Esophagus squamous epithelium (tissue), 5 donors: Measurements from ENCODE around the gene HIBADH. TPM values are rescaled to one million over a fixed set of nuclear protein-coding genes. Genes with fewer than 3 reads are reported as not detected.
"Not testable (repeated sequence)": the region's sequence is repeated elsewhere in the genome, so short reads cannot be mapped to it uniquely, and the experiment has no call there.

Experiments used
- DNase-seq: peaks from one replicate; lab custom pipeline; 2025; lab: John Stamatoyannopoulos, UW
- H3K27ac ChIP-seq, 4 donors: fragments of 200-600 bp; sonication (generic); one replicate each; pipeline ENCODE4 v1.5.1; 2016 to 2019; ENCODE audit warnings: mild to moderate bottlenecking in 1 of 4
- H3K27me3 ChIP-seq, 4 donors: fragments of 200-600 bp; sonication (generic); 1 replicate in 3 of 4; 2 replicates in 1 of 4; pipeline versions ENCODE4 v1.5.1 to v1.6.0; 2017 to 2021; ENCODE audit warnings: antibody characterized with exemption in 1 of 4
- H3K36me3 ChIP-seq, 3 donors: fragments of 200-600 bp; sonication (generic); one replicate each; pipeline ENCODE4 v1.5.1; 2016 to 2019
- H3K4me1 ChIP-seq, 3 donors: fragments of 200-600 bp; sonication (generic); one replicate each; pipeline ENCODE4 v1.5.1; 2017 to 2019
- H3K4me3 ChIP-seq, 4 donors: fragments of 200-600 bp; sonication (generic); 1 replicate in 3 of 4; 2 replicates in 1 of 4; pipeline ENCODE4 v1.5.1; 2016 to 2019; ENCODE audit warnings: mild to moderate bottlenecking in 2 of 4, moderate library complexity in 1 of 4
- H3K9me3 ChIP-seq, 3 donors: fragments of 200-600 bp; sonication (generic); one replicate each; pipeline ENCODE4 v1.5.1; 2016 to 2019
- POLR2A ChIP-seq, 4 donors: fragments of 450-650 bp; IDR thresholded peaks; one replicate each; pipeline ENCODE4 v1.6.1; 2017; ENCODE audit warnings: antibody characterized with exemption in 4 of 4, mild to moderate bottlenecking in 4 of 4, moderate library complexity in 3 of 4
- WGBS, 2 donors: methylation state at CpG; one replicate each; pipeline ENCODE4 v1.1.5; 2018; 5-methylcytosine and 5-hydroxymethylcytosine counted together
- intact Hi-C: fragments of 100-400 bp; cut with DNase I; formaldehyde crosslinking; loops from one replicate; pipeline ENCODE4 v1.15.0; 2022
- total RNA-seq, 4 donors: library from RNA; depleted of rRNA; stranded (reverse); fragments of >200 nt; gene quantifications; one replicate each; pipeline ENCODE4 v1.1.0, GENCODE V29; 2016
- TF ChIP-seq, protein P1 (sequence below), 6 experiments: fragments of 450-650 bp in 4 of 6; fragments of 200-600 bp in 2 of 6; sonication (generic) in 2 of 6; IDR thresholded peaks; one replicate each; pipeline ENCODE4 v1.5.1; 2016 to 2019; ENCODE audit warnings: antibody characterized with exemption in 6 of 6, mild to moderate bottlenecking in 4 of 6, moderate library complexity in 4 of 6
- donor health status: DM: yes; HTN: yes; CAD: no.

The HIBADH gene
- total RNA-seq, 4 donors from 2014 or later = 8.0 to 22.1 (median 14.8) TPM

DNA sequence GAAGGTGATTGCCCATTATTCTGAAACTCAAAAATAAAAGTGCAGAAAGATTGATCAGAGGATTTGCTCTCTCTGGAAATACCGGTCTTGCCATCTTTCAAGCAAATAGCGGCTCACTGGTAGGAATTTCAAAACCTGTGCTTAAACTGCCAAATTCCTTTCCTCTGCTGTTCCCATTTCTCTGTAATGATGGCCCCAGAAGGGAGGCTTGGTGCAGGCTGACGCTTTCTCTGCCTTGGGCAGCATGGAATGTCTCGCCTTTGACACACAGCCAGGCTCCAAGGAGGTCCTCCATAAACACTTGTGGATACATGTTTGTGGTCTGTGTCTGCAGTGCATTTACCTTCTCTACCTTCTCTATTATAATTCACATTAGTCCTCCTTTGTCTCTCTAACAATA is 146.8 kb downstream of the HIBADH start:
- intact Hi-C loops = no loop called here
- Histone ChIP-seq H3K4me3 (no peak overlapping the region), H3K36me3 (no peaks in the 10 kb centered on the region), H3K27me3 (no peaks in the 10 kb centered on the region), H3K27ac (no peak overlapping the region), H3K4me1 (peaks cover 0 to 23% (median 0%) of the 10 kb centered on the region in 3 donors), H3K9me3 (no peaks in the 10 kb centered on the region)
- no peak for DNase-seq
- TF ChIP-seq, protein P1, sequence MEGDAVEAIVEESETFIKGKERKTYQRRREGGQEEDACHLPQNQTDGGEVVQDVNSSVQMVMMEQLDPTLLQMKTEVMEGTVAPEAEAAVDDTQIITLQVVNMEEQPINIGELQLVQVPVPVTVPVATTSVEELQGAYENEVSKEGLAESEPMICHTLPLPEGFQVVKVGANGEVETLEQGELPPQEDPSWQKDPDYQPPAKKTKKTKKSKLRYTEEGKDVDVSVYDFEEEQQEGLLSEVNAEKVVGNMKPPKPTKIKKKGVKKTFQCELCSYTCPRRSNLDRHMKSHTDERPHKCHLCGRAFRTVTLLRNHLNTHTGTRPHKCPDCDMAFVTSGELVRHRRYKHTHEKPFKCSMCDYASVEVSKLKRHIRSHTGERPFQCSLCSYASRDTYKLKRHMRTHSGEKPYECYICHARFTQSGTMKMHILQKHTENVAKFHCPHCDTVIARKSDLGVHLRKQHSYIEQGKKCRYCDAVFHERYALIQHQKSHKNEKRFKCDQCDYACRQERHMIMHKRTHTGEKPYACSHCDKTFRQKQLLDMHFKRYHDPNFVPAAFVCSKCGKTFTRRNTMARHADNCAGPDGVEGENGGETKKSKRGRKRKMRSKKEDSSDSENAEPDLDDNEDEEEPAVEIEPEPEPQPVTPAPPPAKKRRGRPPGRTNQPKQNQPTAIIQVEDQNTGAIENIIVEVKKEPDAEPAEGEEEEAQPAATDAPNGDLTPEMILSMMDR (IDR thresholded peaks at IDR 0.05) = no peak
- no peak for TF ChIP-seq POLR2A (IDR thresholded peaks at IDR 0.05)
- 31 to 52% methylated on average over 4 of the region's 4 CpGs for WGBS, 2 donors

DNA sequence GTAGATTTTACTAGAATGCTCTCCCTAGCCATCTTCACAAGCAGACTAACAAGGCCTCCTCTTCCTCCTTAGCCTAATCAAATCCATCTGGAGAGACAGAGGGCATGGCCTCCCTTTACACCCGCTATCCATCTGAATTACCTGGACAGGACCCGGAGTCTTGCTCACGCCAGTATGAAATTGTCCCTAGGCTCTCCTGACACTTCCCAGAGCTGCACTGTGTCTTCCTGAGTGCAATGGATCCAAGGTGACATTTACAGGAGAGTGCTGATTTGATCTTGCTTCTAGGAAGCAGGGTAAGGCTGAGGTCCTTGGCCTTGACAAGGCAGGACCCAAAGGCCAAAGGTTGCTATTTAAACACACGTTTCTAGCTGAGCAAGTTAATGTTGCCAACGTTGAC is 147.8 kb downstream of the HIBADH start:
- Histone ChIP-seq H3K4me1 (peaks cover 0 to 17% (median 0%) of the 10 kb centered on the region in 3 donors), H3K9me3 (no peaks in the 10 kb centered on the region), H3K27ac (no peak overlapping the region), H3K4me3 (no peak overlapping the region), H3K36me3 (no peaks in the 10 kb centered on the region), H3K27me3 (no peaks in the 10 kb centered on the region)
- DNase-seq = no peak
- WGBS, 2 donors = 66 to 76% methylated on average over 5 of the region's 5 CpGs
- TF ChIP-seq POLR2A (IDR thresholded peaks at IDR 0.05) = no peak
- TF ChIP-seq, protein P1 (IDR thresholded peaks at IDR 0.05) = no peak
- intact Hi-C loops = no loop called here

DNA sequence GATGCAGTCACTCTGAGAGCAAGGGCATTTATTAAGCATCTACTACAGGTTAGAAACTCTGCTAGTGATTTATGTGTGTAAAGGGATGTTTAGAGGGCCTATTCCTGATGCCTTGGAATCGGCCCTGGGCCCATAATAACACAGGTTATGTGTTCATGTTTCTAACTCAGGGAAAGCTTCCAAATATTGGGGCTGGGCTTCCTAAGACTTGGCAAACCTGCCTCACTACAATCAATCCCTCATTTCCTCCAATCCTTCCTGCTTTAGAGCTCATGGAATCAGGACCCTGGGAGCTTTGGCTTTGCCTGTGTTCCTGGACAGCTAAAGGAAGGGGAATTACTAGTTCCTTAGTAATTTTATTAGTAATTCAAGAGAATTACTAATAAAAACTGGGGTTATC is 148.8 kb downstream of the HIBADH start:
- intact Hi-C loops = no loop called here
- Histone ChIP-seq H3K4me3 (no peak overlapping the region), H3K4me1 (peaks cover 0 to 17% (median 0%) of the 10 kb centered on the region in 3 donors), H3K27ac (no peak overlapping the region), H3K27me3 (no peaks in the 10 kb centered on the region), H3K9me3 (no peaks in the 10 kb centered on the region), H3K36me3 (no peaks in the 10 kb centered on the region)
- no peak for DNase-seq
- 60 to 64% methylated on average over 1 of the region's 1 CpG for WGBS, 2 donors
- no peak for TF ChIP-seq POLR2A (IDR thresholded peaks at IDR 0.05)
- TF ChIP-seq, protein P1 (IDR thresholded peaks at IDR 0.05) = no peak

DNA sequence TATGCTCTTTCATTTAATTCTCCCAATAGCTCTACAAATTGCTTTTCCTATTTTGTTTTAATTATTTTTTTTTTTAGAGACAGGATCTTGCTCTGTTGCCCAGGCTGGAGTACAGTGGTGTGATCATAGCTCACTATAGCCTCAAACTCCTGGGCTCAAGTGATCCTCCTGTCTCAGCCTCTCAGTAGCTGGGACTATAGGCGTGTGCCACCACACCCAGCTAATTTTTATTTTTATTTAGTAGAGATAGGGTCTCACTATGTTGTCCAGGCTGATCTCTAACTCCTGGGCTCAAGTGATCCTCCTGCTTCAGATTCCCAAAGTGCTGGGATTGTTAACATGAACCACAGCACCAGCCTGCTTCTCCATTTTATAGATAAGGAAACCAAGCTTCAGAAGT is 151.3 kb downstream of the HIBADH start:
- DNase-seq, H3K27ac ChIP-seq, H3K4me3 ChIP-seq, intact Hi-C loops, H3K27me3 ChIP-seq, H3K9me3 ChIP-seq, H3K36me3 ChIP-seq: not testable (repeated sequence)
- 70 to 85% methylated on average over 1 of the region's 1 CpG for WGBS, 2 donors
- peaks cover 0 to 11% (median 0%) of the 10 kb centered on the region in 3 donors for H3K4me1 ChIP-seq

DNA sequence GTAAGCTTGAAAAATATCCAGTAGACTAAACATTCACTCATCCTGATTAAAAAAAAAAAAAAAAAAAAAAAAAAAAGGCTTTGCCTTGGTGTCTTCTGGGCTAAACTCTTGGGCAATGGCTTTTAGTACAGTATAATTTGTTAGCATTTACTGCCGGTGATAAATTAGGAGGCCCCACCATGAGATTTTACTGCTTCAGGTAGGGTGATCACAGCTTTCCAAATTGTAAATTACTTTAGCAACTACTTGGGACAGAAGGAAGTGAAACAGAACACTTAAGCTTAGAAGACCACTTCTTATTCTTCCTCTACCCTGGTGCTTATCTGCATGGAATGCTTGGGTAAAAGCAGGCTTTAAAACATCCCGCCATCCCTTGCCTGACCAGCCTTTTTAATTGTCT is 152.1 kb downstream of the HIBADH start:
- no peaks in the 10 kb centered on the region for H3K36me3 ChIP-seq
- no peak for TF ChIP-seq POLR2A (IDR thresholded peaks at IDR 0.05)
- TF ChIP-seq, protein P1 (IDR thresholded peaks at IDR 0.05) = no peak
- no peak for DNase-seq
- peaks cover 0 to 2% (median 0%) of the 10 kb centered on the region in 3 donors for H3K4me1 ChIP-seq
- H3K9me3 ChIP-seq = no peaks in the 10 kb centered on the region
- no peak overlapping the region for H3K4me3 ChIP-seq
- no peaks in the 10 kb centered on the region for H3K27me3 ChIP-seq
- intact Hi-C loops = no loop called here
- no peak overlapping the region for H3K27ac ChIP-seq
- WGBS, 2 donors = 89 to 93% methylated on average over 2 of the region's 2 CpGs

DNA sequence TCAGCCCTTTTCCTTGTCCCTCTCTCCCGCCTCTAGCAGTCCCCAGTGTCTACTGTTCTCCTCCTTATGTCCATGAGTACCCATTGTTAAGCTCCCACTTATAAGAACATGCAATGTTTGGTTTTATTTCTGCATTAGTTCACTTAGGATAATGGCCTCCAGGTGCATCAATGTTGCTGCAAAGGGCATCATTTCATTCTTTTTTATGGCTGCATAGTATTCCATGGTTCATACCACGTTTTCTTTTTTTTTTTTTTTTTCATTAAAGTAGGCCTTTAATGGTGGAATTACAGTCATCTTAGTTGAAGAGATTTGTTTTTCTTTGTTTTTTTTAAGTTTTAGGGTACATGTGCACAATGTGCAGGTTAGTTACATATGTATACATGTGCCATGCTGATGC is 160.8 kb downstream of the HIBADH start:
- H3K27ac ChIP-seq, H3K9me3 ChIP-seq, H3K36me3 ChIP-seq, H3K4me3 ChIP-seq, DNase-seq, H3K27me3 ChIP-seq, H3K4me1 ChIP-seq, intact Hi-C loops: not testable (repeated sequence)
- WGBS, 2 donors = 82 to 92% methylated on average over 2 of the region's 2 CpGs
